GM11168 (cell line): Measurements from ENCODE around the gene PPP2R3C.
"Not testable (repeated sequence)": the region's sequence is repeated elsewhere in the genome, so short reads cannot be mapped to it uniquely, and the experiment has no call there.

ENCODE experiments used
- in situ Hi-C: fragments of 300-500 bp; cut with MboI; formaldehyde crosslinking; loops from one replicate; pipeline ENCODE4 v1.12.0; 2022; ENCODE audit warnings: low sequenced_read_pairs; ENCODE audit not compliant: unreplicated experiment

Gene PPP2R3C

GRCh38 chr14:35121887-35122695, at the start of gene PPP2R3C, which contains the start of gene PRORP:
Gene PPP2R3C (minus strand): TSS chr14:35121990. CDS start chr14:35121959, 31 bp downstream.
Gene PRORP (plus strand): TSS chr14:35122552. CDS start chr14:35123246, 694 bp downstream.
- in situ Hi-C loops: no loop called here

GRCh38 chr14:35167496-35167895, 45.7 kb upstream of the PPP2R3C start:
- in situ Hi-C loops: no loop called here

DNA sequence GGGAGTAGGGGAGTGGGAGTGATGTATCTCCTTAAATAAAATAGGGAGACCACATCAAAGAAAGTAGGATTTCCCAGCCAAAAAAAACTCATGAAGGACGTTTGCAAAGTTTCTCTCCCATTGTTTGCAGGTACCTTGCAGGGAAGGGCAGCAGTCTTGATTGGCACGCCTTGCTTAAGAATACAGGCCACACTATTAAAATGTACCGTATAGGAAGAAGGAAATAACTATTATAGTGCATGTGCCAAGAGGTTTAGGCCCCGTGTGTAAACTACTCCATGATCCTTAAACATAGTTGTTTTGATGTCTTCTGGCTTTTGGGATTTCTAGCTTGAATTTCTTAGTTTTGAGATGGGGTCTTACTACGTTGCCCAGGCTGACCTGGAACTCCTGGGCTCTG, 43.1 kb upstream of the PPP2R3C start:
- in situ Hi-C loops: no loop called here

DNA sequence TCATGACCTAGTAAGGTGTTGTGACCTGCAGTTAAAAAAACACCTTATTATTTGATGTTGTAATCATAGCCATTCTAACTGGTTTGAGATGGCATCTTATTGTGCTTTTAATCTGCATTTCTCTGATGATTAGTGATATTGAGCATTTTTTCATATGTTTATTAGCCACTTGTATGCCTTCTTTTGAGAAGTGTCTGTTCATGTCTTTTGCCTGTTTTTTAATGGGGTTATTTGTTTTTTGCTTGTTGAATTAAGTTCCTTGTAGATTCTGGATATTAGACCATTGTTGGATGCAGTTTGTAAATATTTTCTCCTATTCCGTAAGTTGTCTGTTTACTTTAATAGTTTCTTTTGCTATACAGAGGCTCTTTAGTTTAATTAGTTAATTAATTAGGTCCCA, 41.6 kb upstream of the PPP2R3C start:
- in situ Hi-C loops: no loop called here

GRCh38 chr14:35161231-35161630, 39.4 kb upstream of the PPP2R3C start:
- in situ Hi-C loops: no loop called here

DNA sequence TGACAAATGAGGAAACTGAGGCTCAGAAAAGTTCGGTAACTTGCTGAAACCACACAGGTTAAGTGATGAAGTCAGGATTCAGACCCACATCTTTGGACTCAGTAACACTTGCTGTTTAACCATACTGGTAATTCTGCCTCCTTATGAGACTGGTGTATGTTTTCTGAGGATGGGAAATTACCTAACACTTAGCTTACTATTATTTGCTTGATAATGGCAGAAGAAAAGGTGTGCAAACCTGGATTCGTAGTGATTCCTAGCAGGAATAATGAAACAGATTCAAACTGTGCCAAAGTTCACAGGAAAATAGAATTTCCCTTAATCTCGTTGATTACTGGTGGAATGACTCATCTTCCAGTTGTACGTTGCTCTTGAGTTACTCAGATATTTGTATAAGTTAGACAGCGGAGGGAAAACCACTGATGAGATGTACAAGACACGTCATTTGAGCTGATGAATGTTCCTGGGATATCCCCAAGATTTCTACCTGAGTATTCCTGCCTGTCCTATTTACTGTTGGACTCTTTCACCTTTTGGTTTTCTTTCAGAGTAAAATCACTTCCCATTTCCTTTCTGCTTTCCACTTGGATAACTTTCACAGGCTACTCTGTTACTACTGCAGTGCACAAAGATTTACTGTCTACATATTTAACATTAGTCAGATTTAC, 38.1 kb upstream of the PPP2R3C start:
- in situ Hi-C loops: no loop called here

GRCh38 chr14:35158951-35159653, 37.3 kb upstream of the PPP2R3C start:
- in situ Hi-C loops: no loop called here

DNA sequence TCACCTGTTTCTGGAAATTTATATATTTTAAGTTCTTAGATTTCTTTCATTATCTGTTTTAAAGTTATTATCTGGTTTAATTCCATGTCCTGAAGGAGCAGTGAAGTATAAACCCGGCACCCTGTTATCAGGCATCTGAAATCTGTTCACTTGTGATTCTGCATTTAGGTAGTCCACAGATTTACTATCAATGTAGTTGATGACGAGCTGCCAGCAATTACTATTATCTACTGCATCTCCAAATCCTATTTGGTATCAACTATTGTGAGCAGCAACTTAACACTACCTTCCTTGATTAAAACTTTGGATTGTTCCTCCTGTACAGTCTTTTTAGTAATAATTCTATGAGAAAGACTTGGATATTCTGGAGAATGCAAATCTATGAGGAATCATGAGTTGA, 36.7 kb upstream of the PPP2R3C start:
- in situ Hi-C loops: no loop called here

GRCh38 chr14:35155962-35156361, 34.2 kb upstream of the PPP2R3C start:
- in situ Hi-C loops: no loop called here

- in situ Hi-C loops: no loop called here
These were observed 32.2 kb upstream of the PPP2R3C start for GRCh38 chr14:35154016-35154415.

DNA sequence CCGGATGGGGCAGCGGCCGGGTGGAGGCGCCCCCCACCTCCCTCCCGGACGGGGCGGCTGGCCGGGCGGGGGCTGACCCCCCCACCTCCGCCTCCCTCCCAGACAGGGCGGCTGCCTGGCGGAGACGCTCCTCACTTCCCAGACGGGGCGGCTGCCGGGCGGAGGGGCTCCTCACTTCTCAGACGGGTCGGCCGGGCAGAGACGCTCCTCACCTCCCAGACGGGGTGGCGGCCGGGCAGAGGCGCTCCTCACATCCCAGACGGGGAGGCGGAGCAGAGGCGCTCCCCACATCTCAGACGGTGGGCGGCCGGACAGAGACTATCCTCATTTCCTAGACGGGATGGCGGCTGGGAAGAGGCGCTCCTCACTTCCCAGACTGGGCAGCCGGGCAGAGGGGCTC, 30.7 kb upstream of the PPP2R3C start:
- in situ Hi-C loops: not testable (repeated sequence)

DNA sequence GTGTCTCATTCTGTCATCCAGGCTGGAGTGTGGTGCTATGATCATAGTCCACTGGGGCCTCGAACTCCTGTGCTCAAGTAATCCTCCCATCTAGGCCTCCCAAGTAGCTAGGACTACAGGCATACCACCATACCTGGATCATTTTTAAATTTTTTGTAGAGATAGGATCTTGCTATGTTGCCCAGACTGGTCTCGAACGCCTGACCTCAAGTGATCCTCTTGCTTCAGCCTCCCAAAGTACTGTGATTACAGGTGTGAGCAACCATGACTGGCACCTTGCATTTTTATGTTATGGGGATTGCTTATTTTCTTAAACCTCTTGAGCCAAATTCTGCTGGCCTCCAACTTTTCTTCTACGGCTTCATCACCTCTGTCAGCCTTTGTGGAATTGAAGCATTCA, 27.4 kb upstream of the PPP2R3C start:
- in situ Hi-C loops: no loop called here

DNA sequence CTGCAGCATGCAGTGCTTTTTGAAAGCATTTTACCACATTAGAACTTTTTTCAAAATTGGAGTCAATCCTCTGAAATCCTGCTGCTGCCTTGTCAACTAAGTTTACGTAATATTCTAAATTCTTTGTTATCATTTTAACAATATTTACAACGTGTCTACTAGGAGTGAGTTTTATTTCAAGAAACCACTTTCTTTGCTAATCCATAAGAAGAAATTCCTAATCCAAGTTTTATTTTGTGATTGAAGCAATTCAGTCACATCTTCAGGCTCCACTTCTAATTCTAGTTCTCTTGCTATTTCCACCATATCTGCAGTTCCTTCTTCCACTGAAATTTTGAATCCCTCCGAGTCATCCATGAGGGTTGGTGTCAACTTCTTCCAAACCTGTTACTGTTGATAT, 25.9 kb upstream of the PPP2R3C start:
- in situ Hi-C loops: no loop called here

DNA sequence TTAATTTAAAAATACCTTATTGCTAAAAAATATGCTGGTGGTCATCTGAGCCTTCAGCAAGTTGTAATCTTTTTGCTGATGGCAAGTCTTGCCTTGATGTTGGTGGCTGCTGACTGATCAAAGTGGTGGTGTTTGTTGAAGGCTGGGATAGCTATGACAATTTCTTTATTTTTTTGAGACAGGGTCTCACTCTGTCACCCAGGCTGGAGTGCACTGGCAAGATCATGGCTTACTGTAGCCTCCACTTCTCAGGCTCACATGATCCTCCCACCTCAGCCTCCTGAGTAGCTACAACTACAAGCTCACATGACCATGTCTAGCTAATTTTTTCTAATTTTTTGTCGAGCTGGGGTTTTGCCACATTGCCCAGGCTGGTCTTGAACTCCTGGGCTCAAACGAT, 25.4 kb upstream of the PPP2R3C start:
- in situ Hi-C loops: no loop called here

DNA sequence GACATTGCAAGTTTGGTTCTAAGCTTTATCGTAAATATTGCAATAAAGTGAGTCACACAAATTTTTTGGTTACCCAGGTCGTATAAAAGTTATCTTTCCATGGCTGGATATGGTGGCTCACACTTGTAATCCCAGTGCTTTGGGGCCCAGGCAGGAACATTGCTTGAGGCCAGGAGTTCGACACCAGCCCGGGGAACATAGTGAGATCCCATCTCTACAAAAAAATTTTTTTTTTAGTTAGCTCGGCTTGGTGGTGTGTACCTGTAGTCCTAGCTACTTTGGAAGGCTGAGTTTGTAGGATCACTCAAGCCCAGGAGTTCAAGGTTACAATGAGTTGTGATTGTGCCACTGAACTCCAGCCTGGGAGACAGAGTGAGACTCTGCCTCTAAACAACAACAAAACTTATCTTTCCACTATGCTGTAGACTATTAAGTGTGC, 24.9 kb upstream of the PPP2R3C start:
- in situ Hi-C loops: no loop called here

- in situ Hi-C loops: no loop called here
These were observed 22.2 kb upstream of the PPP2R3C start for GRCh38 chr14:35144029-35144428.

- in situ Hi-C loops: no loop called here
These were observed 19.2 kb upstream of the PPP2R3C start for GRCh38 chr14:35140718-35141581.

DNA sequence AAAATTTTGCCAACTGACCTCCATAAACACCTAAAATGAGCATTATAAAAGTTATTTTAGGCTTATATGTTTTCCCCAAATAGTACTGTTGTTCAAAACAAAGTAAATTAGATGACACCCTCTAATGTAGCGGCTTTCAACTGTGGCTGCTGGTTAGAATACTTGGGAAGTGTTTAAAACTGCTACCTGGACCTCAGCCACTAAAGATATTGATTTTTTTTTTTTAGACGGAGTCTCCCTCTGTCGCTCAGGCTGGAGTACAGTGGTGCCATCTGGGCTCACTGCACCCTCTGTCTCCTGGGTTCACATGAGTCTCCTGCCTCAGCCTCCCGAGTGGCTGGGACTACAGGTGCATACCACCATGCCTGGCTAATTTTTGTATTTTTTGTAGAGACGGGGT, 16.8 kb upstream of the PPP2R3C start:
- in situ Hi-C loops: loop anchor here (5.0 kb wide), 1 partner anchor 269 kb away; no protein-coding TSS in a partner anchor

DNA sequence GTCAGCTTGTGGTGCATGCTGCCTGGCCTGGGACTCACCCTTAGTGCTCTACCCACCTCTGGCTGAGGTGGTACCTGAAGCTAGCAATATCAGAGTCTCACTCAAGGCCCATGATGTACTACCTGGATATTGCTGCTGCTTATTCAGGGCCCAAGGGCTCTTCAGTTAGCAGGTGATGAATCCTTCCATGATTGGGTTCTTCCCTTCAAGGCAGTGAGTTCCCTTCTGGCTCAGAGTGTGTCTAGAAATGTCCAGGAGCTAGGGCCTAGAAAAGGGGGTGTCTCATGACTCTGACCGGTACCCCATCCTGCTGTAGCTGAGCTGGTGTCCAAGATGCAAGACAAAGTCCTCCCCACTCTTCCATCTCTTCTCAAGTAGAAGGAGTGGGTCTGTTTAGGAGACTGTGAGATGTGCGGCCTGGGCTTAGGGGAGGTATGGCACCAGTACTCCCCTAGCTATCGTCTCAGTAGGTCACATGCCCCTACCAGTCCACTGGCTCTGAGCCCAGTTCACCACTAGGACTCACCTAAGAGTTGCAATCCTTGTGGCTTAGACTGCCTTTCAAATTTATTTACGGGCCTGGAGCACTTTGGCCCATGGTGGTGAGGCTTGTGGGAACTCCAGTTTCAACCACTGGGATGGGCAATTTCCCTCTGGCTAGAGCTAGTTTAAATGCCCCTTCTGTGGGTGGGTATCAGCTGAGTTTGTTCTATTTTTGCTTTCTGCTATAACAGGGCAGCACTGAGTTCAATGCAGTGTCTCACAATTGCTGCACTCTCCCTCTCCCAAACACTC, 12.7 kb upstream of the PPP2R3C start:
- in situ Hi-C loops: loop anchor here (5.0 kb wide), 1 partner anchor 273 kb away; no protein-coding TSS in a partner anchor
